ENCODE results near the gene KMT5B.

DNA sequence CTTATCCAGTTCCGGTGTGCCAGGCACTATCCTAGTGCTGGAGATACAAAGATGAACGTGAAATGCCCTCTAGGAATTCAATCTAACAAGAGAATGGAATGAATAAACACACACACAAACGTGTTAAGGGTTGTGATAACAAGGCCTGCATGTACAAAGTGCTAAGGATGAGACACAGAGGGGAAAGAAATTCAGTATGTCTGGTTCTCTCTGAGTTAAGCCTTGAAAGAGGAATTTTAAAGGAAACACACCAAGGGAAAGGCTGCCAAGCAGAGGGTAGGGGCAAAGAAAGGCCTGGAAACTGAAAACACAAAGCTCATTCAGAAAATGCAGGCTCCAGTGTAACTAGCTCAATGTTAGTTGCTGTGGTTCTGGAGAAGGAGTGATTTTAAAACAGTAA lies 96.1 kb downstream of the KMT5B start:
- TF ChIP-seq, protein P1, sequence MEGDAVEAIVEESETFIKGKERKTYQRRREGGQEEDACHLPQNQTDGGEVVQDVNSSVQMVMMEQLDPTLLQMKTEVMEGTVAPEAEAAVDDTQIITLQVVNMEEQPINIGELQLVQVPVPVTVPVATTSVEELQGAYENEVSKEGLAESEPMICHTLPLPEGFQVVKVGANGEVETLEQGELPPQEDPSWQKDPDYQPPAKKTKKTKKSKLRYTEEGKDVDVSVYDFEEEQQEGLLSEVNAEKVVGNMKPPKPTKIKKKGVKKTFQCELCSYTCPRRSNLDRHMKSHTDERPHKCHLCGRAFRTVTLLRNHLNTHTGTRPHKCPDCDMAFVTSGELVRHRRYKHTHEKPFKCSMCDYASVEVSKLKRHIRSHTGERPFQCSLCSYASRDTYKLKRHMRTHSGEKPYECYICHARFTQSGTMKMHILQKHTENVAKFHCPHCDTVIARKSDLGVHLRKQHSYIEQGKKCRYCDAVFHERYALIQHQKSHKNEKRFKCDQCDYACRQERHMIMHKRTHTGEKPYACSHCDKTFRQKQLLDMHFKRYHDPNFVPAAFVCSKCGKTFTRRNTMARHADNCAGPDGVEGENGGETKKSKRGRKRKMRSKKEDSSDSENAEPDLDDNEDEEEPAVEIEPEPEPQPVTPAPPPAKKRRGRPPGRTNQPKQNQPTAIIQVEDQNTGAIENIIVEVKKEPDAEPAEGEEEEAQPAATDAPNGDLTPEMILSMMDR (IDR thresholded peaks at IDR 0.05) = no peak
- TF ChIP-seq POLR2A (IDR thresholded peaks at IDR 0.05) (no peak), EP300 (IDR thresholded peaks at IDR 0.05) (no peak), POLR2AphosphoS5 (IDR thresholded peaks at IDR 0.05) (no peak)

Measured in gastroesophageal sphincter (tissue), 3 donors.